Cardiac fibroblast (primary cell): Measurements from ENCODE around the gene NOTO.

Experiments used
- DNase-seq, 2 donors: peaks; one replicate each; pipeline versions ENCODE4 v3.0.0 to v3.0.0-alpha.2; 2010; ENCODE audit warnings: low read depth in 2 of 2
- H3K4me3 ChIP-seq, 2 donors: replicated peaks in 1 of 2; 1 replicate in 1 of 2; 2 replicates in 1 of 2; pipeline ENCODE4 v1.5.1; 2011; ENCODE audit warnings: low read depth in 2 of 2, low read length in 2 of 2, mild to moderate bottlenecking in 2 of 2, moderate library complexity in 1 of 2
- TF ChIP-seq, protein P1 (sequence below): IDR thresholded peaks from one replicate; pipeline ENCODE4 v1.5.1; 2011; ENCODE audit warnings: low read depth, mild to moderate bottlenecking, low read length, inconsistent platforms

Gene NOTO

DNA sequence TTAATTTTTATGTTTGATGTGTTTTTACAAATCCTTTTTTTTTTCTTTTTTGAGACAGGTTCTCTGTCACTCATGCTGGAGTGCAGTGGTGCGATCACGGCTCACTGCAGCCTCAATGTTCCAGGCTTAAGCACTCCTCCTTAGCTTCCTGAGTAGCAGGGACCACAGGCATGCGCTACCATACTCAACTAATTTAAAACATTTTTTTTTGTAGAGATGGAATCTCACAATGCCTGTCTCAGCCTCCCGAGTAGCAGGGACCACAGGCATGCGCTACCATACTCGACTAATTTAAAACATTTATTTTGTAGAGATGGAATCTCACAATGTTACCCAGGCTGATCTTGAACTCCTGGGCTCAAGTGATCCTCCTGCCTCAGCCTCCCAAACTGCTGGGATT lies 3.2 kb downstream of the NOTO start:
- no peak for DNase-seq
- TF ChIP-seq, protein P1, sequence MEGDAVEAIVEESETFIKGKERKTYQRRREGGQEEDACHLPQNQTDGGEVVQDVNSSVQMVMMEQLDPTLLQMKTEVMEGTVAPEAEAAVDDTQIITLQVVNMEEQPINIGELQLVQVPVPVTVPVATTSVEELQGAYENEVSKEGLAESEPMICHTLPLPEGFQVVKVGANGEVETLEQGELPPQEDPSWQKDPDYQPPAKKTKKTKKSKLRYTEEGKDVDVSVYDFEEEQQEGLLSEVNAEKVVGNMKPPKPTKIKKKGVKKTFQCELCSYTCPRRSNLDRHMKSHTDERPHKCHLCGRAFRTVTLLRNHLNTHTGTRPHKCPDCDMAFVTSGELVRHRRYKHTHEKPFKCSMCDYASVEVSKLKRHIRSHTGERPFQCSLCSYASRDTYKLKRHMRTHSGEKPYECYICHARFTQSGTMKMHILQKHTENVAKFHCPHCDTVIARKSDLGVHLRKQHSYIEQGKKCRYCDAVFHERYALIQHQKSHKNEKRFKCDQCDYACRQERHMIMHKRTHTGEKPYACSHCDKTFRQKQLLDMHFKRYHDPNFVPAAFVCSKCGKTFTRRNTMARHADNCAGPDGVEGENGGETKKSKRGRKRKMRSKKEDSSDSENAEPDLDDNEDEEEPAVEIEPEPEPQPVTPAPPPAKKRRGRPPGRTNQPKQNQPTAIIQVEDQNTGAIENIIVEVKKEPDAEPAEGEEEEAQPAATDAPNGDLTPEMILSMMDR, result no peak
- no peak overlapping the region for H3K4me3 ChIP-seq

DNA sequence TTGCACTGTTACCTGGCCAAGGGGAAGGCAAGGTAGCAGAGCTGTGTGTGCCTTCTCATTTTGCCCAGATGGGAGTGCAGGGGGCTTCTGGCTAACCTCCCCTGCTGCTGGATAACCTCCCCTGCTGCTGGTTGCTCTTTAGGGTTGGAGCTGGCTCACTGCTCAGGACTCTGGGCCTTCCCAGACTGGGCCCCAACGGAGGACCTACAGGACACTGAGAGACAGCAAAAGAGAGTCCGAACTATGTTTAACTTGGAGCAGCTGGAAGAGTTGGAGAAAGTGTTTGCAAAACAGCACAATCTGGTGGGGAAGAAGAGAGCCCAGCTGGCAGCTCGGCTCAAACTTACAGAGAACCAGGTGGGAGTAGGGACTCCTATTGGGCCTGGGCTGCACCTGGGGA lies 5.9 kb downstream of the NOTO start:
- no peak overlapping the region for H3K4me3 ChIP-seq
- no peak for DNase-seq
- TF ChIP-seq, protein P1, result no peak

DNA sequence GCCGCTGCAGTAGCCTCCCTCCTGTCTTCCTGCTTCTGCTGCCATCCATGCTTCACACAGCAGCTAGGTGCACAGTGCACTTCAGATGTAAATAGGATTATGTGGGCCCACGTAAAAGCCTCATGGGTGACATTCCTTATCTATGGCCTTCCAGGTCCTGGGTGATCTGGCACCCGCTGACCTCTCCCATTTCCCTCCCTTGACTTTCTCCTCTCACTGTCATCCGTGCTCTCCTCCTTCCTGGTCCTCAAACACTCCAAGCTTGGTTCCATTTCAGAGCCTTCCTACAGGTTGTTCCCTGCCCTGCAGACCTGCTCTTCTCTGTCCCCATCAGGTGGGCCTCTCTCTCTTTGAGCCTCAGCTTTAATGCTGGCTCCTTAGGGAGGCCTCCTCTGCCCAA lies 7.6 kb downstream of the NOTO start:
- TF ChIP-seq, protein P1, result no peak
- DNase-seq, result no peak
- H3K4me3 ChIP-seq, result no peak overlapping the region

DNA sequence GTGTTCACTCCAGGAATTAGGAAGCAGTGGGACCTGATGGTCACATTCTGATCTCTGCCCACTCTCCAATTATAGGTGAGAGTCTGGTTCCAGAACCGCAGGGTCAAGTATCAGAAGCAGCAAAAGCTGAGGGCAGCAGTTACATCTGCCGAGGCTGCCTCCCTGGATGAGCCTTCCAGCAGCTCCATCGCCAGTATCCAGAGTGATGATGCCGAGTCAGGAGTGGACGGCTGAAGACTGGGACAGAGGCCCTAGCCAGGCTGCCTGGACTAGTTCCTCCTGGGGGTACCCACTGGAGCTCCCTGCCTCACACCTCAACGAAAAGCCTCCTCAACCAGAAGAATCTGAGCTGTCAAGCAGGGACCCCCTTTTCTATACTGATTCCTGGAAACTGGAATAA lies 8.3 kb downstream of the NOTO start:
- TF ChIP-seq, protein P1, result no peak
- DNase-seq, result no peak

DNA sequence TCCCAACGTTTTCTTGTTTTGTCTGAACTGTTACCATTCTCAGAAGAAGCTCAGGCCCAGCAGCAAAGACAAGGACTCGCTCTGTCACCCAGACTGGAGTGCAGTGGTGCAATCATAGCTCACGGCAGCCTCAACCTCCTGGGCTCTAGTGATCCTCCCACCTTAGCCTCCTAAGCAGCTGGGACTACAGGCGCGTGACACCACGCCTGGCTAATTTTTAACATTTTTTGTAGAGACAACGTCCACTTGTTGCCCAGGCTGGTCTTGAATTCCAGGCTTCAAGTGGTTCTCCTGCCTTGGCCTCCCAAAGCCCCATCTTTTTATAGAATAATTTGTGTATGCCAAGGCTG lies 9.7 kb downstream of the NOTO start:
- H3K4me3 ChIP-seq, result no peak overlapping the region
- no peak for DNase-seq
- TF ChIP-seq, protein P1, result no peak

More for the DNA sequence above, 8.3 kb downstream of the NOTO start:
- no peak overlapping the region for H3K4me3 ChIP-seq

DNA sequence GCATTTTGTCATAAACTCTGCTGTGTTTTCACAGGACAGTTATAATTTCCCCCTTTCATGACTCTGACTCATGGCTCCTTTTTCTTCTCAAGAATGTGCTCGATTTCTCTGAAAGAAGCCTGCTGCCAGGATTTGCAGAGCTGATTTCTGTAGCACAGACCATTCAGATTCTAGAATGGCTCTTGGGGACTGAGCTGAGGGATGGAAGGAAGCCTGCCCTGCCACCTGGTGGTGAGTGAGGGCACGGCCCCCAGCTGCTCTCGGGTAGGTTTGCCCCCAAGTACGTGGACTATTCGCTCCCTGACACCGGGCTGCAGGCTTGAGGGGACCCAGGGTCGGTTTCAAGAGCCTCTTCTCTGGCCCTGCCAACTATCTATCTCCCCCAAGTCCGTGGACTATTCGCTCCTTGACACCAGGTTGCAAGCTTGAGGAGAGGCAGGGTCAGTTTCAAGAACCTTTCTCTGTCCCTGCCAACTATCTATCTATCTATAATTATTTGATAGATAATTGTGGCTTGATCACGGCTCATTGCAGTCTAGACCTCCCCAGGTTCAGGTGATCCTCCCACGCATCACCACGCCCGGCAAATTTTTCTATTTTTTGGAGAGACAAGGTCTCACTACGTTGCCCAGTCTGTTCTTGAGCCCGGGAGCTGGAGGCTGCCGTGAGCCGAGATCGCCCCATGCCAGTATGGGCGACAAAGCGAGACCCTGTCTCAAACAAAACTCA lies 10.2 kb downstream of the NOTO start:
- TF ChIP-seq, protein P1, result peak; percentile 96
- no peak overlapping the region for H3K4me3 ChIP-seq
- peak; percentile 87 to 95 for DNase-seq
